NCI-H1694 (cell line): ENCODE results near the gene UNC119.

Source experiments
- DNase-seq: peaks from one replicate; lab custom pipeline; 2025; lab: John Stamatoyannopoulos, UW

Gene UNC119

GRCh38 chr17:28498652-28499363, 53.6 kb downstream of the UNC119 start:
- no peak for DNase-seq

GRCh38 chr17:28497931-28498330, 54.5 kb downstream of the UNC119 start:
- DNase-seq: no peak
